Vagina (tissue), 2 donors: ENCODE measurements around the gene DNAJC6. TPM values are rescaled to one million over a fixed set of nuclear protein-coding genes. Genes with fewer than 3 reads are reported as not detected.

Experiments
- DNase-seq, 2 donors: peaks; one replicate each; pipeline ENCODE4 v3.0.0-alpha.2; 2017; ENCODE audit errors: extremely low spot score in 2 of 2
- H3K27ac ChIP-seq: fragments of 200-600 bp; sonication (generic); one replicate; pipeline ENCODE4 v1.5.1; 2019
- H3K27me3 ChIP-seq: fragments of 200-600 bp; sonication (generic); one replicate; pipeline ENCODE4 v1.5.1; 2019
- H3K36me3 ChIP-seq, 2 donors: fragments of 200-600 bp; sonication (generic); one replicate each; pipeline ENCODE4 v1.5.1; 2017 to 2019
- H3K4me1 ChIP-seq: fragments of 200-600 bp; sonication (generic); one replicate; pipeline ENCODE4 v1.5.1; 2019
- H3K4me3 ChIP-seq, 2 donors: fragments of 200-600 bp; sonication (generic); 1 replicate in 1 of 2; 2 replicates in 1 of 2; pipeline ENCODE4 v1.5.1; 2016 to 2019
- H3K9me3 ChIP-seq: fragments of 200-600 bp; sonication (generic); one replicate; pipeline ENCODE4 v1.5.1; 2019
- POLR2A ChIP-seq, 2 donors: fragments of 450-650 bp; IDR thresholded peaks; one replicate each; pipeline ENCODE4 v1.6.1; 2017; ENCODE audit warnings: antibody characterized with exemption in 2 of 2, mild to moderate bottlenecking in 2 of 2, moderate library complexity in 2 of 2
- POLR2AphosphoS5 ChIP-seq, 2 donors: sonication (generic); formaldehyde crosslinking; IDR thresholded peaks; one replicate each; pipeline ENCODE4 v1.9.0; 2017; ENCODE audit warnings: antibody characterized with exemption in 2 of 2, mild to moderate bottlenecking in 2 of 2, low read depth in 1 of 2; ENCODE audit not compliant: insufficient read depth in 1 of 2
- intact Hi-C: fragments of 100-400 bp; cut with DNase I; formaldehyde crosslinking; loops from one replicate; pipeline ENCODE4 v1.15.1; 2023
- total RNA-seq: library from RNA; depleted of rRNA; stranded (reverse); fragments of >200 nt; gene quantifications from one replicate; pipeline ENCODE4 v1.2.3, GENCODE V29; 2016
- TF ChIP-seq, protein P1 (sequence below), 3 experiments: fragments of 450-650 bp in 2 of 3; fragments of 200-600 bp in 1 of 3; sonication (generic) in 1 of 3; IDR thresholded peaks; one replicate each; pipeline ENCODE4 v1.5.1; 2017 to 2019; ENCODE audit warnings: antibody characterized with exemption in 3 of 3, mild to moderate bottlenecking in 2 of 3, moderate library complexity in 2 of 3

Gene DNAJC6
- total RNA-seq, 1 donor from 2014 or later, result 5.6 TPM

DNA sequence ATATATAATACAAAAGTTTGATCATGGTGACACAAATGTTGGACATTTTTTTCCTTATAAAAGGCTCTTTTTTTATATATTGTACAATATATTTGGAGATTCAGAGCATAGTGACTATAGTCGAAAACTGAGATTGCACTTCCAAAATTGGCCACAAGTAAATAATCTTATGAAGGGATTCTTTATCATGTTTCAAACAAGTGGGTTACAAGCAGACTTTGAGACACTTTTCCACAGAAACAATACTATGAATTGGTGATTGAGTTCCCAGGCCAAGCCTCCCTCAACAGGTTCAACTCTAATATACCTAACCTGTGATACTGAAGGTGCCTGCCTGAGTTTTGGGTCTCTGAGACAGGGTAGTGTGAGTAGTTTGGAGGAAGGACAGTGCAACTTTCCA is 124.9 kb downstream of the DNAJC6 start:
- Histone ChIP-seq H3K27ac (no peak overlapping the region), H3K4me1 (peaks cover 8% of the 10 kb centered on the region), H3K4me3 (no peak overlapping the region), H3K36me3 (peaks cover 0 to 27% of the 10 kb centered on the region in 2 donors), H3K9me3 (no peaks in the 10 kb centered on the region), H3K27me3 (no peaks in the 10 kb centered on the region)
- intact Hi-C loops, result loop anchor here (10.0 kb wide), 1 partner anchor 251 kb away; no protein-coding TSS in a partner anchor
- TF ChIP-seq POLR2AphosphoS5 (IDR thresholded peaks at IDR 0.05; ENCODE audit: insufficient read depth in 1 of 2, low read depth in 1 of 2), result no peak
- TF ChIP-seq, protein P1, sequence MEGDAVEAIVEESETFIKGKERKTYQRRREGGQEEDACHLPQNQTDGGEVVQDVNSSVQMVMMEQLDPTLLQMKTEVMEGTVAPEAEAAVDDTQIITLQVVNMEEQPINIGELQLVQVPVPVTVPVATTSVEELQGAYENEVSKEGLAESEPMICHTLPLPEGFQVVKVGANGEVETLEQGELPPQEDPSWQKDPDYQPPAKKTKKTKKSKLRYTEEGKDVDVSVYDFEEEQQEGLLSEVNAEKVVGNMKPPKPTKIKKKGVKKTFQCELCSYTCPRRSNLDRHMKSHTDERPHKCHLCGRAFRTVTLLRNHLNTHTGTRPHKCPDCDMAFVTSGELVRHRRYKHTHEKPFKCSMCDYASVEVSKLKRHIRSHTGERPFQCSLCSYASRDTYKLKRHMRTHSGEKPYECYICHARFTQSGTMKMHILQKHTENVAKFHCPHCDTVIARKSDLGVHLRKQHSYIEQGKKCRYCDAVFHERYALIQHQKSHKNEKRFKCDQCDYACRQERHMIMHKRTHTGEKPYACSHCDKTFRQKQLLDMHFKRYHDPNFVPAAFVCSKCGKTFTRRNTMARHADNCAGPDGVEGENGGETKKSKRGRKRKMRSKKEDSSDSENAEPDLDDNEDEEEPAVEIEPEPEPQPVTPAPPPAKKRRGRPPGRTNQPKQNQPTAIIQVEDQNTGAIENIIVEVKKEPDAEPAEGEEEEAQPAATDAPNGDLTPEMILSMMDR (IDR thresholded peaks at IDR 0.05), result no peak
- DNase-seq, result no peak

DNA sequence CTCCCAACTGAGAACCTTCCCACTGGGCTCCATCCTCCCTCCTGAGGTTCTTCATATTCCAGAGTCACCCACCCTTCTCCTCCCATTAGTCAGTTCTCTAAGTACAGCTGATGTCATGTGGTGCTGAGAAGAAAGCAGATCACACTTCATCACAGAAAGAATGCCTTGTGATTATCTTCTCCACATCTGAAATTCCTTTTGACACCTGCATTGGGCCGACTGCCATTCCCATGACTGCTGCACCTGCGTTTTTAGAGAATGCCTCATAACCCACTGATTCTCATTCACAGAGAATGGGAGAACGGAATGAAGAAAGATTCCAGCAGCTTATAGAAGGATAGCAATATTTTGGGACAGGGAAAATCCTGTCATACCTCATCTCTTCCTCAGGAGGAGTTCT is 125.4 kb downstream of the DNAJC6 start:
- Histone ChIP-seq H3K9me3 (no peaks in the 10 kb centered on the region), H3K36me3 (peaks cover 0 to 23% of the 10 kb centered on the region in 2 donors), H3K4me3 (no peak overlapping the region), H3K4me1 (peaks cover 3% of the 10 kb centered on the region), H3K27me3 (no peaks in the 10 kb centered on the region), H3K27ac (no peak overlapping the region)
- intact Hi-C loops, result loop anchor here (10.0 kb wide), 1 partner anchor 250 kb away; no protein-coding TSS in a partner anchor
- TF ChIP-seq POLR2AphosphoS5 (IDR thresholded peaks at IDR 0.05; ENCODE audit: insufficient read depth in 1 of 2, low read depth in 1 of 2) (no peak), POLR2A (IDR thresholded peaks at IDR 0.05) (no peak)
- TF ChIP-seq, protein P1 (IDR thresholded peaks at IDR 0.05), result no peak
- DNase-seq, result no peak

- intact Hi-C loops, result loop anchor here (10.0 kb wide), 1 partner anchor 249 kb away; no protein-coding TSS in a partner anchor
- TF ChIP-seq, protein P1 (IDR thresholded peaks at IDR 0.05), result no peak
- TF ChIP-seq POLR2AphosphoS5 (IDR thresholded peaks at IDR 0.05; ENCODE audit: insufficient read depth in 1 of 2, low read depth in 1 of 2) (no peak), POLR2A (IDR thresholded peaks at IDR 0.05) (no peak)
- Histone ChIP-seq H3K36me3 (peaks cover 0 to 12% of the 10 kb centered on the region in 2 donors), H3K9me3 (no peaks in the 10 kb centered on the region), H3K4me1 (no peaks in the 10 kb centered on the region), H3K27ac (no peak overlapping the region), H3K4me3 (no peak overlapping the region), H3K27me3 (no peaks in the 10 kb centered on the region)
- no peak for DNase-seq
Measured at GRCh38 chr1:65435987-65436386, 126.6 kb downstream of the DNAJC6 start.

DNA sequence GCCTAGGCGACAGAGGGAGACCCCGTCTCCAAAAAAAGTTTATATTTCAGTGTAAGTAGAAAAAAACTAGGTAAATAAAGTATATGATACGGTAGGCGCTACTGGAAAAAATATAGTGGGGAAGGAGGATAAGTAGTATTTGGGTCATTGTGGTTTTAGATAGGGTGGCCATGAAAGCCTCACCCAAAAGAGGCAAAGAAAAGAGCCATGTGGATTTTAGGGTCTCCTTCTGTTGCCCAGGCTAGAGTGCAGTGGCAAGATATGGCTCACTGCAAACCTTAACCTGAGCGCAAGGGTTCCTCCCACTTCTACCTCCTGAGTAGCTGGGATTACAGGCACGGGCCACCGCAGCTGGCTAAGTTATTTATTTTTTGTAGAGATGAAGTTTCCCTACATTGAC is 128.3 kb downstream of the DNAJC6 start:
- H3K27ac ChIP-seq, result no peak overlapping the region
- TF ChIP-seq, protein P1 (IDR thresholded peaks at IDR 0.05), result no peak
- TF ChIP-seq POLR2AphosphoS5 (IDR thresholded peaks at IDR 0.05; ENCODE audit: insufficient read depth in 1 of 2, low read depth in 1 of 2) (no peak), POLR2A (IDR thresholded peaks at IDR 0.05) (no peak)
- intact Hi-C loops, result loop anchor here (10.0 kb wide), 1 partner anchor 247 kb away; no protein-coding TSS in a partner anchor

GRCh38 chr1:65440322-65440900 is 131.1 kb downstream of the DNAJC6 start:
- no peaks in the 10 kb centered on the region for H3K4me1 ChIP-seq
- intact Hi-C loops, result no loop called here
- H3K9me3 ChIP-seq, result no peaks in the 10 kb centered on the region
- H3K4me3 ChIP-seq, result no peak overlapping the region
- no peak for DNase-seq
- H3K36me3 ChIP-seq, result no peaks in the 10 kb centered on the region
- H3K27me3 ChIP-seq, result no peaks in the 10 kb centered on the region
- no peak overlapping the region for H3K27ac ChIP-seq
- TF ChIP-seq, protein P1 (IDR thresholded peaks at IDR 0.05), result no peak
- no peak for TF ChIP-seq POLR2AphosphoS5 (IDR thresholded peaks at IDR 0.05; ENCODE audit: insufficient read depth in 1 of 2, low read depth in 1 of 2)

More for the DNA sequence above, 128.3 kb downstream of the DNAJC6 start:
- Histone ChIP-seq H3K9me3 (no peaks in the 10 kb centered on the region), H3K36me3 (peaks cover 0 to 6% of the 10 kb centered on the region in 2 donors), H3K4me1 (no peaks in the 10 kb centered on the region), H3K27me3 (no peaks in the 10 kb centered on the region), H3K4me3 (no peak overlapping the region)
- no peak for DNase-seq
